Stimulated activated CD4-positive, alpha-beta T cell treated with anti-CD3 and anti-CD28 coated beads, Interleukin-15, amount 100 ng/mL, for 48 hours (primary cell): Measurements from ENCODE around the gene ACTR2.
A peak's percentile ranks its signal among the peaks of the same experiment; 100 is the strongest.

ENCODE experiments used
- DNase-seq, 2 donors: peaks; one replicate each; pipeline ENCODE4 v3.0.0-alpha.2; 2020; ENCODE audit warnings: low read depth in 2 of 2

ACTR2 gene

DNA sequence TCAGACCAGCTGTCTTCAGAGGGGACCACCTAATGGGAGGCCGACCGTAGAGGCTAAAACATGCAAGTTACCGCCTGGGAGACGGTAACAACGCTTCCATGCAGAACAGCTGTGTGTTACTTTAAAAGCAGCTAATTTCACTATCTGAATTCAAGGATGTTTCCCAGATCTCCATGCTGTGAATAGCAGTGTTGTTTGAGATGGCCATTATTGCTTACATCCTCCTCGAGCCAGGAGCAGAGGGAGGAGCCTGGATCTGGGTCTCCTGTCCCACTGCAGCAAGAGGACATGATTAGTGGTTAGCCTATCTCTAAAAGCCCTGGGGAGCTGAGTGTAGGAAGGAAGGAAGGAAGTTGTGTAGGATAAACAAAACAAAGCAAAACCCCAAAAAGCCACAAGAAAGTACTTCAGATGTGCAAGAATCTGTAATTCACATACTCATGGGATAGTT is 50.9 kb downstream of the ACTR2 start:
- no peak for DNase-seq

DNA sequence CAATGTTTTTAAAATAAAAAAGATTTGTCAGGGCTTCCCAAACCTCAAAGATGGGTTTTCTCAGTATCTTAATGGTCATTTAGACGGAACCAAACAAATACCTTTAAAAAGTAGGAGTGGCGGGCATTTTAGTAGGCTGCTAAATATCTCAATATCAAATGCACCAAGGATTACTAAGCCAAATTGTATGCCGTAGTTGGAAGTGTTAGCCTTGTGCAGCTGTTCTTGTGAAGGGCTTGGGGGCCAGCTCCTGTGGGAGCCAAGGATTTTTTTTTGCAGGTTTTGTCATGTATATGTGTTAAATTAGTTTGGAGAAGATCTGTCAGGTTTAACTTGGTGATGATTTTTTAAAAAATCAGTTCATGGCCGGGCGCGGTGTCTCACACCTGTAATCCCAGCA is 52.1 kb downstream of the ACTR2 start:
- no peak for DNase-seq

DNA sequence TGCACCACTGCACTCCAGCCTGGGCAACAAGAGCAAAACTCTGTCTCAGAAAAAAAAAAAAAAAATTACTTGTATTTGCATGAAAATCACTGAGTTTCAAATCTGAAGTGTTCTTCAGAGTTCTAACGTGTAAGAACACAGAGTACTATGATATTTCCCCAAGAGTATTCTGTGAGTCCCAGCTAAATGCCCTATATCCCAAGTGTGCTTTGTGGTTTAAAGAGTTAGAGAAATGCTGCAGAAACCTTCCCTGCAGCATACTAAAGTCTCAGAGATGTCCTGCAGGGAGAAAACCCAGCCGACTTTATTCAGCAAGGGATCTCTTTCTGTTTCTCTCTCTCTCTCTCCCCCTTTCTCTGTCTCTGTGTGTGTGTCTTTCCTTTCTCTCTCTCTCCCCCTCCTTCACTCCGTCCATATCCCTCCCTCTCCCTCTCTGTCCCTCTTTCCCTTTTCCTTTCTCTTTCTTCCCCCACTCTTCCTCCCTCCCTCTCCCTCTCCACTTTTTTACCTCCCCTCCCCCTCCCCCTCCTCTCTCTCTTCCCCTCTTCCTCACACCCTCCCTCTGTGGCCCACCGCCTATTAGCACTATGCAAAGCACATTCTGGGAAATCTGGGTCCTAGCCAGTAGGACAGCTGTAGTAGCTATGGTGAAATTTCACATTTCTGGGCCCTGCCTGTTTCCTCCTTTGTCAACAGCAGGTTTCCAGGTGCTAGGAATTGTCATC is 54.2 kb downstream of the ACTR2 start:
- no peak for DNase-seq

DNA sequence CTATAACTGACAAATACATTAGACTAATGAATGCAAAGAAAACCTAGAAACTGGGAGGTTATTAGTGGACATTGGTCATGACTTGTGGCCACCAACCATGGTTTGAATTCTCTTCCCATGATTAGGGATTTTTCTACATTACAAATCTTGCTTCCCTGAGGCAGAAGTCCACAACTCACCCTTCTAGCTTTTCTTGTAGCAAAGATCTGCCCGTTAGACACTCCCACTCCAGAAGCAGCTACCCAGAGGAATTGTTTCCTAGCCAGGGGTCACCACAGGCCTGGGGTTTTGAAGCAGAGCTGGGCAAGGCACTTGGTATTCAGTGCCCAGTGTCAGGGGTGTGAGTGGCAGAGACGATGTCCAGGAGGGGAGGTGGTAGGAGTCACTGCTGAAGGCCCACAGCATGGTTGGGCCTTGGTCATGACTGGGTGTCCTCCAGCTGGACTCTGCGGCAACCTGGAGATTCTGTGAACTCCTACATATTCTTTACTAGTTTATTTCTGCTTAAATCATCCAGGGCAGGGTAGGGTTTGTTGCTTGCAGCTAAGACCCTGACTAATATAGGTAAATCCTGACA is 54.9 kb downstream of the ACTR2 start:
- DNase-seq: no peak

DNA sequence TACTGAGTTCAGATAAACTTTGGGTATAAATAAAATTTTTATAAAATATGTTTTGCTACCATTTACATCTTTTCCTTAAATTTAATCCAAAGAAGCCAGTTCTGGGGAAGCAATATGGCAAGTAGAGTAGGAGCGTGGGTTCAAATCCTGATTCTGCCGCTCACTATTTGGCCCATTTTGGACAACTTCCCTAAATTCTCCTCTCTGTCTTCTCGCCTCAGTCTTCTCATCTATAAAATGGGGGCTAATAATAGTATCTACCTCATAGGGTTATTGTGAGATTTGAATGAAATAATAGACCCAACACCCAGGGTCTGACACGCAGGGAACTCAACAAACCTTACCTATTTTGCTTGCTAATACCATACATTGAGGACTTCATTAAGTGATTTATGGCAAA is 59.7 kb downstream of the ACTR2 start:
- DNase-seq: no peak

DNA sequence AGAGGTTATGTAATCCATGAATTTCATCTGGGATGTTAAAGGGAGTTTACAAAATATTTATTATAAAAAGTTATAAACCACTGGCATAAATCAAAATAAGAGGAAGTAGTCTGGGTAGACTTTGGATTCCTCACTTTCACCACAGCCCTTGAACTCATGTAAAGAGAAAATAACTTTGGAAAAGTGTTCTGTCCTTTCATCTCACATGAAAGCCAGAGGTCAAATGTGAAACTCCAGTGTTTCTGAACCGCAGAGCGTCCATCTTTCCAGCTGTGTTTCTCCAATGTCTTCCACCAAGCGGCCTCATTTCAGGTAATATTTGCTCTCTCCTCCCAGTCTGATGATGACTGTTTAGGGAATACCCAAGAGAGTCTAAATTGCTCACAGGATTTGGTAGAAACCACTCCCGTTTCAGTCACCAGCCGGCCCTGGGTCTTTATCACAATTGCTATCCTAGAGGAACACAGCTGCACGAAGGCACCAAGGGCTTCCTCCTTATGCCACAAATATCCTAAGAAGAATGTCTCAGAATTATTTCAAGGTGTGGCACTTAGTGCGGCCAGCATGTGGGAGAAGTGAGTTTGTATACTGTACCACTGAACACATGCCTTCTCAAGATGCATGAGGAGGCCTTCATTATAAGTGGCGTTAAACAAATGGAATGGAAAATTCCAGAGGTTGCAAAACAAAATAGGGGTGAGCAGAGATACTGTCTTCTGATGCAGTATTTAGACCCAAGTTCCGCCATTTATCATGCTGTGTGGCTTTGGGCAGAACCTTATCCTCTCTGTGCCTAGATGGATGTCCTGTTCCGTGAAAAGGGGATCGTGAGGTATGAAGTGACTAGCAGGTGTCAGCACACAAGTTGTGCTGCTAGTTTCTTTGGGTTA is 63.8 kb downstream of the ACTR2 start:
- no peak for DNase-seq

DNA sequence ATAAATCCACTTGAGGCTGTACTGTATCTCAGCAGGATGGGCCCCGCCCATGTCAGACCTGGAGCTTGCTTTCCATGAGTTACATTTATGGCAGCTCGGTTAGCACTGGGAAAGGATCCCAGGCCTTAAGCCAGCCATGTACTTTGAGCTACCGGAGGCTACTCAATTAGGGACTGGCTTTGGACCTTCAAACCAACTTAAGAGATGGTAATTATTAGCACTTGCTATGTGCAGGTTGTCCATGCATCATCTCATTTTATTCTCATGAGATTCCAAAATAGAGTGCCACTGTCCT is 64.4 kb downstream of the ACTR2 start:
- DNase-seq: no peak

DNA sequence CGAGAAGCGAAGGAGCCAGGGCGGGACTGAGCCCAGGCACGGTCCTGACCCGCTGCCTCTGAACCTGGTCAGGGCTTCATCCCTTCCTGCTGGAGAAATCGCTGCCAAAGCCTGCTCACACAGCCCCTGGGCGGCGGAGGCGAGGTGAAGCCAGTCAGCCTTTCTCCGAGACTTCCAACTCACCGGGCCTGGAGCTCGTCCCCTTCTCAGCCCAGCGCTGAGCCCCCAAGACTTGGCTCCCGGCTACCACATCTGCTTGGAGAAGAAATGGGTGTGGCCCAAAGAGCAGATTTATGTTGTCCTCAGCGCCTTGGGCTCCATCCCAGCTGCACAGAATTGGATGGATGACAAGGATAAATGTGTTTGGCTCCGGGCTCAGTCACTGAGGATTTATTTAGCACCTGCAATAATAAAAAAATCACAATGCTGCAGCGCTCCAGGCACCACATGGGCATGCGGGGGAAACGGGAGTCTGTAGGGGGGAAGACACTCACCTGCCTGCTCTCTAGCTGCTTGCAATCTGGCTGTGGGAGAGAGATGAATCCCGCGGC is 64.9 kb downstream of the ACTR2 start:
- no peak for DNase-seq

DNA sequence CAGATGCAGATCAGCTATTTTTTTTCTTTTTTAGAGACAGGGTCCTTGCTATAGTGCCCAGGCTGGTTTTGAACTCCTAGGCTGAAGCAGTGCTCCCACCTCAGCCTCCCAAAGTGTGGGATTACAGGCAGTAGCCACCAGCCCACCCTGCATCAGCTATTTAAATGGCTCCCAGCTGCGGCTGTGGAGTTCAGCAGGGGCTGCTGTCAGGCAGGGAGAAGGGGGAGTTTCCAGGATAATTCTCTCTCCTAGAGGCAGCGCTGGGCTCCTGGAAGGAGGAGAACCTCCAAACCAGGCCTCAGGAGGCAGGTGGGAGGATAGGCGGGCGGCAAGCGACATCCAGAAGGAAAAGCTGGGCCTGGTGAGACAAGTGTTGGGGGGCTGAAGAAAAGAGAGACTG is 65.7 kb downstream of the ACTR2 start:
- DNase-seq: no peak

DNA sequence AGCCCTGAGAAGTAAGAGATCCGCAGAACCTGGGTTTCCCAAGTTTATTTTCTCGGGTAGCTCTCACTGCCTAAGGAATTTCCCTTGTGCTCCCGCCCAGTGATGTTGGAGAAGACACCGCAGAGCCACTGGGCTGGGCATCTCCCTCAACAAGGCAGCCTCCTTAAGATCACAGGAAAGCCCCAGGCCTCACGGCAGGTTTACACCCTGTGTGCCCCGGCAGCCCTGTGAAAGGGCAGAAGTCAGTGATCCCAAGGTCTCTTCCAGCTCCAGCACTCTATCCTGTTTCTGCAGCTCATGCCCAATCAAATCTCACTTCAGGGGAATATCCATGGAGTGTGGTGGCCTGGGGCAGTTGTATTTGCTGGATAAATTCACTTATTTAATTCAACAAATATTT is 66.5 kb downstream of the ACTR2 start:
- no peak for DNase-seq

DNA sequence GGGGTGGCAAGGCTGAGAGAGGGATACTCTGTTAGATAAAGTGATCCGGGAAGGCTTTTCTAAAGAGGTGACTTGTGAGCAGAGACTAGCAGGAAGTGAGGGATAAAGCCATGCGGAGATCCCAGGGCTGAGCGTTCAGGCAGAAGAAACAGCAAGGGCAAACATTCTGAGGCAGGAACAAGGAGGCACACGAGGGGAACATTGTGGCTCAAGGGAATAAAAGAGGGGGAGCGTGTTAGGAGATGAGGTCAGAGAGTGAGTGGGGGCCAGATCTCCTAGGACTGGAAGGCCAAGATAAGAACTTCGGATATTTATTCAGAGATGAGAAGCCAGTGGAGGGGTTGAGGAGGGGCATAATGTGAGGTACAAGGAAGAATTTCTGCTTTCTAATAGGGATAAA is 67.1 kb downstream of the ACTR2 start:
- DNase-seq: no peak

DNA sequence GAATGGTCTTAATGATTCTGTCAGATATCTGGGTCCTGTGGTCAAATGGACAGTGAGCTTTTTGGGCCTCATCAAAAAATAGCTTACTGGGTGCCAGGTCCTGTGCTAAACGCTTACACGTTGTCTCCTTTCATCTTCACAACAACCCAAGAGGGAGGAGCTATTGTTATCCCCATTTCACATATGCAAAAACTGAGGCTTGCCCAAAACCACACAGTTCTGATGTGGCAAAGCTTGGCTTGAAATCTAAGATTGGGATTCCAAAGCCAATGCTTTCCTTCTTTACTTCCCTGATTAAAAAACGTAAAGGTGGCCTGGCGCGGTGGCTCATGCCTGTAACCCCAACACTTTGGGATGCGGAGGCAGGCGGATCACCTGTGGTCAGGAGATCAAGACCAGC is 69.3 kb downstream of the ACTR2 start:
- no peak for DNase-seq

DNA sequence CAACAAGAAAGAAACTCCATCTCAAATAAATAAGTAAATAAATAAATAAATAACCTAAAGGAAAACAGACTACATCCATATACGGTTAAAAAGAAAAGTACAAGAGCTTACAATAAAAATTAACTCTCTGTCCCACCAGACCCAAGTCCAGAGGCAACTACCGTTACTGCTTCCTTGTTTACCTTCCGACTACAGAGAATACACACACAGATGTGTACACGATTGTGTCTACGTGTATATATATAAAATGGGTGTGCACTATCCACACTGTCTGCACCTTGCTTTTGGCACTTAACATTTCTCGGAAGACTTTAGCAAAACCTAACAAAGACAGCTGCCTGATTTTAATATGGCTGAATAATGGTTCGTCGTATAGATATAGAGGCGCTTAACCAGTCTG is 69.9 kb downstream of the ACTR2 start:
- DNase-seq: no peak

DNA sequence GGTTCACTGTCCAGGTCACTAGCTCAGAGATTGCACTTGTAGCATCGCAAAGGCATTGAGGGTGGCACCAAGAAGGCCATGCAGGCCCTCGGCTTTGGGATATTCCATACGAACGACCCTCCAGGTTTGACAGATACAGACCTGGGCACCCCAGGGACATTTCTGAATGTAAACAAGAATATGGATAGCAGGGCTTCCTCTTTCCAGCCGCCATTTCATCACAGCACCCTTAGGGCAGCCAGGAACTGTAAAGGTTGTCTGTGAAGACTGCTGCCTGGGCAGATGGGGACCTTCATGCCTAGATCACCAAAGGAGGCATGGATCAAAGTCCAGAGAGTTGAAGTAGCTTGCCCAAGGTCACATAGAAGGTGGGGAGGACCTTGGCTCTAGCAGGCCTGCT is 70.5 kb downstream of the ACTR2 start:
- DNase-seq: no peak

DNA sequence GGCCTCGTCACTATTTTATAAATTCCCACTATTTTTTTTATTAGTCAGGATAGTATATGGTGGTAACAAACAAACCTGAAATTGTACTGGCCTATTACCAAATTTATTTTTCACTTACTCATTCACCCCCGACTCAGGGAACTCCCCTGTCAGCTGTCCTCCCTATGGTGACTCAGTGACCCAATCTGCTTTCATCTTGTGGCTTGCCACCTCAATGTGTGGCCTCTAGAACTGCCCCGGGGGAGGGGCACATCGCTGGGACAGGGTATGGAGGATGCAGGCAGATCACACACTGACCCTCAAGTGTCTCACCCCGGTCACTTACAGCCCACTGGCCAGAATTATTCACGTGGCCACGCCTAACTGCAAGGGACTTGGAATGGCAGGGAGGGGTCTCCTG is 71.6 kb downstream of the ACTR2 start:
- peak; percentile 58 to 60 for DNase-seq

DNA sequence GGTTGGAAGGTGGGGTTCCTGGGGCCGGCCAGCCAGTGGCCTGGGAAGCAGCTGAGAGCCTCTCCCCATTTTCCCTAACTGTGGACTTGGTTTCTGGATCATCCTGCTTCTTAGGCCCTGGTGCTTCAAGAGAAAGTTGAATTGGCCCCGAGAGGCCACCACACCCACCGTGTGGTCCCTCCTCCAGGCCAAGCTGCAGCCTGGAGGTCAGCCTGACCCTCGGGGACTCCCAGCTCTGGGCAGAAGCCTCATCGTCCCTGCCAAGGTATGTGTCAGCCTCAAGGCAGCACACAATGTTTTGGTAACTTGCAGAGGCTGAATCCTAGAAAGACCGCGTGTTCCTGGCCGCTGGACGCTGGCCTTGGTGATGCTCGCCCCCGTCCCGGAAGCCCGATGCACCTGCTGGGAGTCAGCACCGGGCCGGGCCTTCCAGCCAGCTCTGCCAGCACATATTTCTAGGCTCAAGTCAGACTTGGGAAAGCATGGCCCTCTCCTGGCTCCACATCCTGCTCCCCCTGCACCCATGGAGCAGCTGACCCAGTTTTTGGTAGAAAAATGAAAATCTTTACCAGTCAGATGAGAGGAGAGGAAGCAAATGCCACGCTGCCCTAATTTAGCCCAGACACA is 72.6 kb downstream of the ACTR2 start:
- no peak for DNase-seq

DNA sequence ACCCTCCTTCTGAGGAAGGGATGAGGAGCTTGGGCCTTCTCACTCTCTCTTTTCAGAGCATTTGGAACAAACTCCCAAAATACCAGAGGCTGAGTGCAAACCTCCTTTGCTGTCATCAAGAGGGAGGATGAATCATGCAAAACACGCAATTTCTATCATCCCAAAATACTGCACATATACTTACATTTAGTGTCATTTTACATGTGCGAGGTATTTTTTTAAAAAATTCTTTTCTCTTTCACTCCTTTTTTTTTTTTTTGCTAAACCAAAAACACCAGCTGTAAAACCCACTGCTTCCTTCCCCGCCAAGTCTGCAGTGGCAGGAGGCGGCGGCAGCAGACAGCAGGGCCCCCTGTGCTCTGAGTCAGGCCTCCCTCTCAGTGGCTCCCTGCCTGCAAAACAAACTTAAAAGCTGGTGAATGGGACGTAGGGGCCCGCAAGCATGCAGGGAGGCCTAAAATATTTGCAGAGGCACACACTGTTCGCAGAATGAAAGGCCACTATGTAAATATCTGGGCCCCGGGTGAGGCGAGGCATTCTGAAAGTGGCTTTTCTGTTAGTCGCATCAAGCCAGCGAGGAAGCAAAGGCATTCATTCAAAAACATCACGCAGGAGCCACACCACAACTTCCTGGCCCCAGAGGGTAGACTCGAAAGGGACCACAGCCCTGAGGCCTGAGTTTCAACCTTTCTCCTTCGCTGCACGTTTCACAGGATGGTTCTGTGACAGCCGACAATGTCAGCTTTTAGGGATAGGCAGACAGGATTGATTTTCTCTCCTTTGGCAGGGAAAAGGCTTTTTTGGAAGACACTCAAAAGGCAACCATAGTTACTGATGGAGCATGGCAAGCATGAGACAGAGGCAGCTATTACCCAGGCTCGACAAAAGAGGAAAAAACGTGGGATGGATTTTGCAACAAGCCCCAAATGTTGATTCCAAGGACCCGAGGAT is 73.4 kb downstream of the ACTR2 start:
- peak; percentile 65 to 74 for DNase-seq

DNA sequence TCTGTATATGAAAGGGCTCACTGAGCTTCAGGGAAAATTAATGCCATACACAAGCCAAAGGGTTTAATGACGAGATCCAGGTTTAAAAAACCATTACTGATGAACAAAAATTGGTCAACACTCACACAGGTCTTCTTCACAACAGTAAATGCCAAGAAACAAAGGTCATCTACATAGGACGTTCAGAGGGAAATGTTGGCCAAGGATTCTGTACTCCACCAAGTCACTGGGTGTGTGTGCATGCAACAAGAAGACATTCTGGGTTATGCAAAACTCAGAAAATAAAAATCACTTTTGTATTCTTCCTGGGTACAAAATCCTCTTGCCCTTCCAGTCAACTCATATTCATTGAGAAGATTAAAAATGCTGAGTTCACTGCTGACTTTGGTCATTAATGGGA is 78.3 kb downstream of the ACTR2 start:
- no peak for DNase-seq

DNA sequence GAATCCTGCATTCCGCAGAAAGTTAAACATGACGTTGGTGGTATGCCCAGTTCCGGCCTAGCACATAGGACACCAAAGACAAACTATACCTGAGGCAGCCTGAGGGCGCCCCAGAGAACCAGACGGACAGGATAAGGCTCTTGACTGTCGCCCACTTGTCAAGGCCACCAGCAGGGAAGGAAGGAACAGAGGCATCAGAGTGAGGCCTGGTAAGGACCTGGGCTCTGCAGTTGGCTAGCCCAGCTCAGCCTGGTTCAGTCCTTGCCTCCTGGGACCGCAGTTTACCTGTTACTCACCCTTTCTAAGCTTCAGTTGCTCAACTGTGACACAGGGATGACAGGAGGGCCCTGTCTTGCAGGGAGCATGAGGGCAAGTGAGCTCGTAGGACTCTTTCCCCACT is 82.1 kb downstream of the ACTR2 start:
- DNase-seq: no peak

DNA sequence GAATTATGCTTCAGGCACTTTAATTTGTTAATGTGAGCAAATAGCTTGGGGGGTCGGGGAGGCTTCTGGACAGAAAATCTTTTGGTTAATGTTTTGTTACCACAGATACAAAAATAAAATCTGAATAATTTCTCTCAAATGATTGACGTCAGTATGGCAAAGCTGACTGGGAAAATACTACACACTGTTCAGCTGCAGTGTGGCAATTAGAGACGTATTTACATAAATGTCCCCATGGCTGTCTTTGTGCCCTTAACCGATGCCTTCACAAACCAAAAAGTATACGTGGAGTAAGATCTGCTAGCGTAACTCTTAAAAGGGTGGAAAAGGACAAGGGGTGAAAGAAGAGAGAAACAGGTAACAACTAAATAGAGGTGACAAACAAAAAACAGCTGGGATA is 83.4 kb downstream of the ACTR2 start:
- DNase-seq: no peak

DNA sequence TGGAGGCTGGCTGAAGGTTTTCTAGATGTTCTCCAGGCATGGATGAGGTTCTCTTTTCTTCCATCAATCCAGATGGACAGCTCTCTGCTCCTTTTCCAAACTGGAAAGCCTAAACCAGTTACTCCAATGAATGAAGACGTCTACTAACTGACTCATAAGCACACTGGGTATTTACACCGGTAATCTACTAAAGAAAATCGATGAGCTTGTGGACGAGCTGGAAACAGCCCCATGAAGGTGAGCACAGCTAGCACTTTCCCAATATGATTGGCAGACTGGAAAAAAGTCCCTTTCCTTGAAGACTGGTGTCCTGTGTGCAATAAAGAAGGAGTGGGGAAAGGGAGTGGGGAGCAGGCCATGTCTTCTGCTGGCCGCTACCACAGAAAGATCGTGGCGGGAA is 84.0 kb downstream of the ACTR2 start:
- DNase-seq: no peak
